Vagina (tissue), 2 donors: ENCODE measurements around the gene EDAR. TPM values are rescaled to one million over a fixed set of nuclear protein-coding genes. Genes with fewer than 3 reads are reported as not detected.
A peak's percentile ranks its signal among the peaks of the same experiment; 100 is the strongest.

ENCODE experiments used
- DNase-seq, 2 donors: peaks; one replicate each; pipeline ENCODE4 v3.0.0-alpha.2; 2017; ENCODE audit errors: extremely low spot score in 2 of 2
- H3K27ac ChIP-seq: fragments of 200-600 bp; sonication (generic); one replicate; pipeline ENCODE4 v1.5.1; 2019
- H3K27me3 ChIP-seq: fragments of 200-600 bp; sonication (generic); one replicate; pipeline ENCODE4 v1.5.1; 2019
- H3K36me3 ChIP-seq, 2 donors: fragments of 200-600 bp; sonication (generic); one replicate each; pipeline ENCODE4 v1.5.1; 2017 to 2019
- H3K4me1 ChIP-seq: fragments of 200-600 bp; sonication (generic); one replicate; pipeline ENCODE4 v1.5.1; 2019
- H3K4me3 ChIP-seq, 2 donors: fragments of 200-600 bp; sonication (generic); 1 replicate in 1 of 2; 2 replicates in 1 of 2; pipeline ENCODE4 v1.5.1; 2016 to 2019
- H3K9me3 ChIP-seq: fragments of 200-600 bp; sonication (generic); one replicate; pipeline ENCODE4 v1.5.1; 2019
- CTCF ChIP-seq, 3 experiments: fragments of 450-650 bp in 2 of 3; fragments of 200-600 bp in 1 of 3; sonication (generic) in 1 of 3; IDR thresholded peaks; one replicate each; pipeline ENCODE4 v1.5.1; 2017 to 2019; ENCODE audit warnings: antibody characterized with exemption in 3 of 3, mild to moderate bottlenecking in 2 of 3, moderate library complexity in 2 of 3
- POLR2A ChIP-seq, 2 donors: fragments of 450-650 bp; IDR thresholded peaks; one replicate each; pipeline ENCODE4 v1.6.1; 2017; ENCODE audit warnings: antibody characterized with exemption in 2 of 2, mild to moderate bottlenecking in 2 of 2, moderate library complexity in 2 of 2
- POLR2AphosphoS5 ChIP-seq, 2 donors: sonication (generic); formaldehyde crosslinking; IDR thresholded peaks; one replicate each; pipeline ENCODE4 v1.9.0; 2017; ENCODE audit warnings: antibody characterized with exemption in 2 of 2, mild to moderate bottlenecking in 2 of 2, low read depth in 1 of 2; ENCODE audit not compliant: insufficient read depth in 1 of 2
- intact Hi-C: fragments of 100-400 bp; cut with DNase I; formaldehyde crosslinking; loops from one replicate; pipeline ENCODE4 v1.15.1; 2023
- total RNA-seq: library from RNA; depleted of rRNA; stranded (reverse); fragments of >200 nt; gene quantifications from one replicate; pipeline ENCODE4 v1.2.3, GENCODE V29; 2016

The EDAR gene
- total RNA-seq, 1 donor from 2014 or later, result 0.74 TPM

DNA sequence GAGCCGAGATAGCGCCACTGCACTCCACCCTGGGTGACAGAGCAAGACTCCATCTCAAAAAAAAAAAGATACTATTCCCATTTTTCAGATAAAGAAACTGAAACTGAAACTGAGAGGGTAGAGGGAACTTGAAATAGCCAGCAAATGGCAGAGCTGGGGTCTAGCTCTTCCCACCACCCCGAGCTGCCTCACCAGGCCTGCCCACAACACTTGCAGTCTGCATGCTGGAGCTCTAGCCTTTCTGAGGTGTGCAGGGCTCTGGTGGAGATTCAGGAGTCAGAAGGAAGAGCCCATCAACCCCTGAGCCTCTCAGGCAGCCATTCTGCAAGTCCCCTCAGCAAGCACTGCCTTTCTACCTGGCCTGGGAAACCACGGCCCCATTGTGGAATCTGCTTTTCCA is 14.3 kb downstream of the EDAR start:
- H3K27ac ChIP-seq, result no peak overlapping the region
- no peaks in the 10 kb centered on the region for H3K4me1 ChIP-seq
- H3K9me3 ChIP-seq, result no peaks in the 10 kb centered on the region
- H3K4me3 ChIP-seq, result no peak overlapping the region
- intact Hi-C loops, result no loop called here
- TF ChIP-seq POLR2A (IDR thresholded peaks at IDR 0.05) (no peak), CTCF (IDR thresholded peaks at IDR 0.05) (no peak), POLR2AphosphoS5 (IDR thresholded peaks at IDR 0.05; ENCODE audit: insufficient read depth in 1 of 2, low read depth in 1 of 2) (no peak)
- H3K27me3 ChIP-seq, result no peaks in the 10 kb centered on the region
- DNase-seq, result no peak
- H3K36me3 ChIP-seq, result no peaks in the 10 kb centered on the region

GRCh38 chr2:108972663-108973062 is 16.4 kb downstream of the EDAR start:
- Histone ChIP-seq H3K9me3 (no peaks in the 10 kb centered on the region), H3K27me3 (no peaks in the 10 kb centered on the region), H3K27ac (no peak overlapping the region), H3K4me3 (no peak overlapping the region), H3K36me3 (no peaks in the 10 kb centered on the region), H3K4me1 (no peaks in the 10 kb centered on the region)
- no peak for DNase-seq
- intact Hi-C loops, result loop anchor here (1.0 kb wide), 1 partner anchor 12 kb away; no protein-coding TSS in a partner anchor
- TF ChIP-seq POLR2AphosphoS5 (IDR thresholded peaks at IDR 0.05; ENCODE audit: insufficient read depth in 1 of 2, low read depth in 1 of 2) (no peak), POLR2A (IDR thresholded peaks at IDR 0.05) (no peak), CTCF (IDR thresholded peaks at IDR 0.05) (no peak)

DNA sequence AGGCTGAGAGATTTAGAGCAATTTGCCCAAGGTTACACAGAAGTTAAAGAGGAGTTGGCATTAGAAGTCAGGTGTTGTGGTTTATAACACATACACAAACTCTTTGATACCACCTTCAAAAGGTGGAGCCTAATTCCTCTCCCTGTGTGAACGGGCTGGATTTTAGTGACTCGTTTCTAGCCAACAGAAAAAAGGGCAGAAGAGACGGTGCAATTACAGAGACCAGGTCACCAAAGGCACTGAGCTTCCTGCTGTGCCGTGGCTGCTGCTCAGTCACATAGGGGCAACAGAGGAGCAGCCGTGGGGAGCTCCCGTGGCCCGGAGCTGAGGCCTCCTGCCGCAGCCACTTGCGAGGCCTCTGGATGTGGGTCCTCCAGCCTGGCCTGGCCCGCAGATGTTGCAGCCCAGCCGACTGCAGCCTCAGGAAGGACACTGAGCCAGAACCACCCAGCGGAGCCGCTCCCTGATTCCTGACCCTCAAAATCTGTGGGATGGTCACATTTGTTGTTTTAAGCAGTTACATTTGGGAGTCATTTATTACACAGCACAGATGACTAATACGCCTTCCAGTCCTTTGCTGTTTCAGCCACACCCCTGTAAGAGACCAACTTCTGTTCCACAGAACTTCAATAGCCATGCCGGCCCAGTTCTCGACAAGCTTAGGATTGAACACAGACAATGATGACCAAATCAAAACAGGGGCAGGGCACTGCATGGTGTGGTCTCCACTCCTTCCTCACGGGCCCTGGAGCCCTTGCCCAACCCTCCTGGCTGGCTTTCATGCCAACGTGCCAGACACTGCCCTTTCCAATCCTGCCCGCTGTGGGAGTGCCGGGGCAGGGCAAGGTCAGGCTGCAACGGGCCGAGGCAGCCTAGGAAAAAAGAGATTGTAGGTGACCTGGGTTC is 17.1 kb downstream of the EDAR start:
- H3K4me3 ChIP-seq, result no peak overlapping the region
- peak overlapping the region; percentile 41 for H3K27ac ChIP-seq
- H3K9me3 ChIP-seq, result no peaks in the 10 kb centered on the region
- TF ChIP-seq POLR2AphosphoS5 (IDR thresholded peaks at IDR 0.05; ENCODE audit: insufficient read depth in 1 of 2, low read depth in 1 of 2) (peak; percentile 39 to 55), POLR2A (IDR thresholded peaks at IDR 0.05) (no peak)
- H3K27me3 ChIP-seq, result no peaks in the 10 kb centered on the region
- no peaks in the 10 kb centered on the region for H3K4me1 ChIP-seq
- intact Hi-C loops, result no loop called here
- no peak for DNase-seq
- no peaks in the 10 kb centered on the region for H3K36me3 ChIP-seq

GRCh38 chr2:108970369-108970768 is 18.7 kb downstream of the EDAR start:
- intact Hi-C loops, result no loop called here
- TF ChIP-seq POLR2A (IDR thresholded peaks at IDR 0.05) (no peak), CTCF (IDR thresholded peaks at IDR 0.05) (no peak), POLR2AphosphoS5 (IDR thresholded peaks at IDR 0.05; ENCODE audit: insufficient read depth in 1 of 2, low read depth in 1 of 2) (no peak)
- no peaks in the 10 kb centered on the region for H3K4me1 ChIP-seq
- no peaks in the 10 kb centered on the region for H3K36me3 ChIP-seq
- no peak overlapping the region for H3K4me3 ChIP-seq
- no peak for DNase-seq
- H3K9me3 ChIP-seq, result no peaks in the 10 kb centered on the region
- no peaks in the 10 kb centered on the region for H3K27me3 ChIP-seq
- H3K27ac ChIP-seq, result no peak overlapping the region

GRCh38 chr2:108969856-108970255 is 19.2 kb downstream of the EDAR start:
- no peak overlapping the region for H3K4me3 ChIP-seq
- no peak for TF ChIP-seq POLR2AphosphoS5 (IDR thresholded peaks at IDR 0.05; ENCODE audit: insufficient read depth in 1 of 2, low read depth in 1 of 2)
- no peak for TF ChIP-seq CTCF (IDR thresholded peaks at IDR 0.05)
- no peak for TF ChIP-seq POLR2A (IDR thresholded peaks at IDR 0.05)
- no peaks in the 10 kb centered on the region for H3K36me3 ChIP-seq
- no peaks in the 10 kb centered on the region for H3K27me3 ChIP-seq
- intact Hi-C loops, result no loop called here
- no peak for DNase-seq
- H3K4me1 ChIP-seq, result no peaks in the 10 kb centered on the region
- H3K9me3 ChIP-seq, result no peaks in the 10 kb centered on the region
- H3K27ac ChIP-seq, result no peak overlapping the region
